GM18499 (cell line): Measurements from ENCODE around the gene WTIP.
"Not testable (repeated sequence)": the region's sequence is repeated elsewhere in the genome, so short reads cannot be mapped to it uniquely, and the experiment has no call there.

Experiments used
- ATAC-seq: cut with Tn5 transposase; IDR thresholded peaks from one replicate; pipeline ENCODE4 v1.9.1; 2021; ENCODE audit warnings: moderate number of reproducible peaks; ENCODE audit not compliant: insufficient read depth, unreplicated experiment

WTIP gene

GRCh38 chr19:34475975-34476594 is 5.5 kb upstream of the WTIP start:
- no peak for ATAC-seq

- ATAC-seq, result not testable (repeated sequence)
These were observed 3.1 kb upstream of the WTIP start for GRCh38 chr19:34478496-34478895.

- no peak for ATAC-seq
These were observed 2.2 kb upstream of the WTIP start for GRCh38 chr19:34479396-34479795.

- ATAC-seq, result no peak
These were observed 1.1 kb upstream of the WTIP start for GRCh38 chr19:34480491-34480890.

DNA sequence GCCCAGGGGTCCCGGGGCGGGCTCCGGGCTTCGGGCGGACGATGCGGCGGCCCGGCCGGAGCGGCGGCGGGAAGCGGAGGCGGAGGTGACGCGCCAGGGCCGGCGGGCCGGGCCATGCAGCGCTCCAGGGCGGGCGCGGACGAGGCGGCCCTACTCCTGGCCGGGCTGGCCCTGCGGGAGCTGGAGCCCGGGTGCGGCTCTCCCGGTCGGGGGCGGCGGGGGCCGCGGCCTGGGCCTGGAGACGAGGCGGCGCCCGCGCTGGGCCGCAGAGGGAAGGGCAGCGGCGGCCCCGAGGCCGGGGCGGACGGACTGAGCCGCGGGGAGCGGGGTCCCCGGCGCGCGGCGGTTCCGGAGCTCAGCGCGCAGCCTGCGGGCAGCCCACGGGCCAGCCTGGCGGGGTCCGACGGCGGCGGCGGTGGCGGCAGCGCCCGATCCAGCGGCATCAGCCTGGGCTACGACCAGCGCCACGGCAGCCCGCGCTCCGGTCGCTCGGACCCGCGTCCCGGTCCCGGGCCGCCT is 362 bp downstream of the WTIP start:
- no peak for ATAC-seq

DNA sequence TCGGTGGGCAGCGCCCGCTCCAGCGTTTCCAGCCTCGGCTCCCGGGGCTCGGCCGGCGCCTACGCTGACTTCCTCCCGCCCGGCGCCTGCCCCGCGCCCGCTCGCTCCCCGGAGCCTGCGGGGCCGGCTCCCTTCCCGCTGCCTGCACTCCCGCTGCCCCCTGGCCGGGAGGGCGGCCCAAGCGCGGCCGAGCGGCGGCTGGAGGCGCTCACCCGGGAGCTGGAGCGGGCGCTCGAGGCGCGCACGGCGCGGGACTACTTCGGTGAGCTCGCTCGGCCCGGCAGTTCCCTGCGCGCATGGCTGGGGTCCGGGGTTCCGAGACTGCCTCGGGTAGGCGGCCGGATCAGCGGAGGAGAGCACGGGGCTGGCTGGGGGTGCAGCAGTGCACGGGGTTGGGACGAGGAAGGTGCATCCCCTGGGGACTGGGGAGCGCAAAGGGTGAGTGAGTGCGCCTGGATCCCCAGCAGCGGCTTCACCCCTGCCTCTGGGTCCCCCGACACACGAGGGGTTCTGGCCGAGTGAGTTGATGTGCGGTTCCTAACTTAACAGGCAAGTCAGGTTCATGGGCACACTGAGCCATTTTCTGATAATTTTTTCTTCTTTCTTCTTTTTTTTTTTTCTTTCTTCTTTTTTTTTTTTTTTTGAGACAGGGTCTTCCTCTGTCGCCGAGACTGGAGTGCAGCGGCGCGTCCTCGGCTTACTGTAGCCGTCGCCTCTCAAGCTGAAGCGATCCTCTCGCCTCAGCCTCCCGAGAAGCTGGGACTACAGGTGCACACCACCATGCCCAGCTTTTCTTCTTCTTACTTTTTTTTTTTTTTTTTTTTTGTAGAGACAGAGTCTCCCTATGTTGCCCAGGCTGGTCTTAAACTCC is 1.1 kb downstream of the WTIP start:
- ATAC-seq, result no peak

DNA sequence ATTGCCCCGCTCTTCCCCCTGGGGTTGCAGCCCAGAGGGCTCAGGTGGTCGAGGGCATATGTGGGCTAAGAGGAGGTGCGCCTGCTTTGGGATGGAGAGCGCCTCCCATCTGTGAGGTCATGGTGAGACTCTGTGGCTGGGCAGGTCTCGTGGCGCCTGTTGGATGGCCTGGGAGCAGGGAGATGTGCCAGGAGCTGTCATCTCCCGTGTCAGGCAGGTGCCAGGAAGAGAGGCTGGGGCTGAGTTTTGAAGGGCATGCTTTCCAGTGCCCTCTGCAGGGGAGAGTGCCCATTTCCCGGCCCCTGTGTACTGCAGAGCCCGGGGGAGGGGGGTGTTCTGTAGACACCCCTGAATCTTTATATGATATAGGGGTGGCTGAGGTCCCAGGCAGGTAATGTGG is 2.8 kb downstream of the WTIP start:
- no peak for ATAC-seq

DNA sequence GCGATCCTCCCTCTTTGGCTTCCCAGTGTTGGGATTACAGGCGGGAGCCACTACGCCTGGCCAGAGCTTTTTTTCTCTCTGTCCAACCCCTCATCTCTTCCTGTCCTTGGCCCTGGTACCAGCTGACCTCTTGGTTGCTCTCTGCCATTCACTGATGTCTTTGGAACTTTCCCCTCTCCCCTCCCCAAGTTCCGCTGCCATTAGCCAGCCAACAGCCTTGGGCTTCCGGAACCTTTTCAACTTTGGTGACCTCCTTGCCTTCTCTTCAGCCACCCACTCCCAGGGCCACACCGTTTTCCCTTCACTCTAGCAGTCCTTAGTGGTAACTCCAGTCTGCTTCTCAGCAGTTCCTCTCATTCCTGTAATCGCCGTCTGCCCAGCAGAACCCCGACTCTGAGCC is 4.3 kb downstream of the WTIP start:
- no peak for ATAC-seq

DNA sequence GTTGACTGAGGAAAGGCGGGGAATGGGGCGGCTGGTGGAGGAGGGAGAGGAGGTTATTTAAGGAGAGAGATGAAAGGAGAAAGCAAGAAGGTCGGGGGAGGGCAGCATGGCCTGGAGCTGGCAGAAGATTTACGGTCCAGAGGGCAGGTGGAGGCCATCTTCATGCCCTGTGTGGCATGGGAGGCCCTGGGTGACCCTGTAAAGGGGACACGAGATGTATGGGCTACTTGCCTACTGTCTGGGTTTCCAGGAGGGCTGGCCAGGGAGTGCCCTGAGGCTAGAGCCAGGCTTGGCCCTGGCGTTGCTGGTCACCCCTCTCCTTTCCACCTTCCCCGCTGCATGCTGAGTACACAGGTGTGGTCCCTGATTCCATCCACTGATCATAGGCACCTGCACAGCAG is 6.1 kb downstream of the WTIP start:
- no peak for ATAC-seq

DNA sequence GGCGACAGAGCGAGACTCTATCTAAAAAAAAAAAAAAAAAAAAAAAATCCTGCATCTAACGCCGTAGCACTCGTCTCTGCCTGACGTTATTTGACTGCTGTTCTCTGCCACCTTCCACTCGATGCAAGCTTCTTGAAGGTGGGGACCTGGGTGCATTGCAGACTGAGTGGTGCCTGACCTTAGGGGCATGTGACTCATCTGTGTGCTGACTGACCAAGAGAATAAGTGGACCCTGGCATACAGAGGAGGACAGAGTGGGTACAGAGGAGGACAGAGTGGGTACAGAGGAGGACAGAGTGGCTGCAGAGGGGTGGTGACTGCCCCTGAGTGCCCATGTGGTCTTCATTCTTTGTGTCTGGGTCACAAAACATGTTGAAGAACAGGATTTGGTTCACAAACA is 7.6 kb downstream of the WTIP start:
- ATAC-seq, result no peak

GRCh38 chr19:34490141-34490766 is 8.7 kb downstream of the WTIP start:
- ATAC-seq, result no peak

- no peak for ATAC-seq
These were observed 11.6 kb downstream of the WTIP start for GRCh38 chr19:34493038-34493648.

DNA sequence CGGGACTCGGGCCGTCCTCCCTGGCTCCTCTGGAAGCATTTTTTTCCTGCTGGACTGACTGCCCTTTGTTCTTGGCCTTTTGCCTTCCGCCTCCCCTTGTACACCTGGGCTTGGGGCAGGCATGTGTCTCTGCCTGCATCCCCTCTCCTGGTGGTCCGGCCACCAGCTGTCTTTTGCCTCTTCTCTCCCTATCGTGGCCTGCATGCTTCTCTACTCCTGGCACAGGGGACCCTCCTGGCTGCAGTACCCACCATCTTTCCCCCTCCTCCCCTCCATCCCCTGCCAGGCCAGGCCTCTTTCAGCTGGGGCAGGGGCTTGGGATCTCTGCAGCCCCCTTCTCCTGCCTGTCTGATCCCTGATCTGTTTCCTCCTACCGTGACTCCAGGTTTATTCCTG is 12.1 kb downstream of the WTIP start:
- no peak for ATAC-seq

DNA sequence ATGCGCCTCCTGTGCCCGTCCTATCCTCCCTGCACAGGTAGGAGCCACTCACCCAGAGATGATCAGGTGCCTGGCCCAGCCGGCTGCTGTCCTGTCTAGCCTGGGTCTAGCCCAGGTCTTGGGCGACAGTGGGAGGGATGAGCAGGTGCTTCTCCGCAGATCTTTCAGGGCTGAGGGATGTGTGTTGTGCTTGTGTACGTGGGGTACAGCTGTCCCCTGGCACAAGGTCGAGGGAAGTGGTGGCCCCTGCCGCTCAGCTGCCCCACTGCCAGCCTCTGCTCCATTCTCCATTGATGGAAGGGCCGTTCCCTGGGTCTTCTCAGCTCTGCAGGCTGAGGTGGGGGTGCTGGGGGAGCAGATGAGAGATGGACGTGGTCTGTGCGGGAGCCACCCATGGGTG is 13.0 kb downstream of the WTIP start:
- no peak for ATAC-seq

GRCh38 chr19:34495416-34495815 is 13.9 kb downstream of the WTIP start:
- ATAC-seq, result no peak

GRCh38 chr19:34497112-34497805 is 15.7 kb downstream of the WTIP start:
- ATAC-seq, result no peak

DNA sequence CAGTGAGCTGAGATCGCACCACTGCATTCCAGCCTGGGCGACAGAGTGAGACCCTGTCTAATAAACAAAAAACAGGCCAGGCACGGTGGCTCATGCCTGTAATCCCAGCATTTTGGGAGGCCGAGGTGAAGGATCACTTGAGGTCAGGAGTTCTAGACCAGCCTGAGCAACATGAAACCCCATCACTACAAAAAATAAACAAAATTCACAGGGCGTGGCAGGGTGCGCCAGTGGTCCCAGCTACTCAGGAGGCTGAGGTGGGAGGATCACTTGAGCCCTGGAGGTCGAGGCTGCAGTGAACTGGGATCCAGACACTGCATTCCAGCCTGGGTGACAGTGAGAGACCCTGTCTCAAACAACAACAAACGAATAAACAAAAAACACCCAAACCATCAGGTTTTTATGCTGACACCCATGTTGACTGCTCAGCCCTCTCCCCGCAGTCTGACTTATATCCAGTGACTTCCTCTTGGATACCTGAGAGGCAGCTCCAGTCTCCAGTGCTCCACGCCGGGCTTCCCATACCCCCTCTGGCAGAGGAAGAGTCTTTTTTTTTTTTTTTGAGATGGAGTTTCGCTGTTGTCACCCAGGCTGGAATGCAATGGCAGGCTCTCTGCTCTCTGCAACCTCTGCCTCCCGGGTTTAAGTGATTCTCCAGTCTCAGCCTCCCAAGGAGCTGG is 17.7 kb downstream of the WTIP start:
- no peak for ATAC-seq

GRCh38 chr19:34500656-34501120 is 19.1 kb downstream of the WTIP start:
- no peak for ATAC-seq
